AG04450 (cell line): ENCODE data around the gene ST7. TPM values are rescaled to one million over a fixed set of nuclear protein-coding genes. Genes with fewer than 3 reads are reported as not detected.
A peak's percentile ranks its signal among the peaks of the same experiment; 100 is the strongest.

Source experiments
- CTCF ChIA-PET: fragments of 300-600, 350-600 bp; formaldehyde crosslinking; extraction: SDS; loops from one replicate; lab custom pipeline; 2022; ENCODE audit warnings: antibody characterized with exemption, inconsistent platforms; lab: Charles Lee
- POLR2A ChIA-PET: fragments of 350-600 bp; formaldehyde crosslinking; extraction: SDS; loops from one replicate; lab custom pipeline; 2021; ENCODE audit warnings: antibody characterized with exemption, inconsistent platforms; lab: Yijun Ruan, JAX
- DNase-seq: peaks from one replicate; pipeline ENCODE4 v3.0.0-alpha.2; 2011; ENCODE audit warnings: low read depth, low spot score
- H3K27ac ChIP-seq: one replicate; pipeline ENCODE4 v1.5.1; 2012; ENCODE audit warnings: low read depth, low read length, control low read depth
- H3K27me3 ChIP-seq: one replicate; pipeline ENCODE4 v1.6.0; 2012; ENCODE audit warnings: low read length; ENCODE audit not compliant: control insufficient read depth, insufficient read depth
- H3K4me3 ChIP-seq: 2 replicates; pipeline ENCODE4 v1.5.1; 2011; ENCODE audit warnings: mild to moderate bottlenecking, low read depth, low read length, control low read depth
- H3K9me3 ChIP-seq: 2 replicates; pipeline ENCODE4 v1.5.1; 2012; ENCODE audit warnings: low read length; ENCODE audit not compliant: control insufficient read depth, insufficient read depth
- polyA plus RNA-seq: library from polyadenylated mRNA; depleted of rRNA; stranded (reverse); fragments of >200 nt; gene quantifications from 2 replicates; pipeline ENCODE4 v1.2.3, GENCODE V29; 2011
- TF ChIP-seq, protein P1 (sequence below): IDR thresholded peaks from 2 replicates; pipeline ENCODE4 v1.5.1; 2011; ENCODE audit warnings: low read depth, low read length, control low read depth, inconsistent platforms

ST7 gene
- polyA plus RNA-seq, 1 experiment = 34.5 TPM

GRCh38 chr7:116980354-116980753 is 27.1 kb downstream of the ST7 start:
- H3K4me3 ChIP-seq = no peak overlapping the region
- H3K27ac ChIP-seq = no peak overlapping the region
- no peaks in the 10 kb centered on the region for H3K27me3 ChIP-seq
- ChIA-PET POLR2A (no interaction called here), CTCF (no interaction called here)
- no peaks in the 10 kb centered on the region for H3K9me3 ChIP-seq
- DNase-seq = no peak
- TF ChIP-seq, protein P1, sequence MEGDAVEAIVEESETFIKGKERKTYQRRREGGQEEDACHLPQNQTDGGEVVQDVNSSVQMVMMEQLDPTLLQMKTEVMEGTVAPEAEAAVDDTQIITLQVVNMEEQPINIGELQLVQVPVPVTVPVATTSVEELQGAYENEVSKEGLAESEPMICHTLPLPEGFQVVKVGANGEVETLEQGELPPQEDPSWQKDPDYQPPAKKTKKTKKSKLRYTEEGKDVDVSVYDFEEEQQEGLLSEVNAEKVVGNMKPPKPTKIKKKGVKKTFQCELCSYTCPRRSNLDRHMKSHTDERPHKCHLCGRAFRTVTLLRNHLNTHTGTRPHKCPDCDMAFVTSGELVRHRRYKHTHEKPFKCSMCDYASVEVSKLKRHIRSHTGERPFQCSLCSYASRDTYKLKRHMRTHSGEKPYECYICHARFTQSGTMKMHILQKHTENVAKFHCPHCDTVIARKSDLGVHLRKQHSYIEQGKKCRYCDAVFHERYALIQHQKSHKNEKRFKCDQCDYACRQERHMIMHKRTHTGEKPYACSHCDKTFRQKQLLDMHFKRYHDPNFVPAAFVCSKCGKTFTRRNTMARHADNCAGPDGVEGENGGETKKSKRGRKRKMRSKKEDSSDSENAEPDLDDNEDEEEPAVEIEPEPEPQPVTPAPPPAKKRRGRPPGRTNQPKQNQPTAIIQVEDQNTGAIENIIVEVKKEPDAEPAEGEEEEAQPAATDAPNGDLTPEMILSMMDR = no peak

DNA sequence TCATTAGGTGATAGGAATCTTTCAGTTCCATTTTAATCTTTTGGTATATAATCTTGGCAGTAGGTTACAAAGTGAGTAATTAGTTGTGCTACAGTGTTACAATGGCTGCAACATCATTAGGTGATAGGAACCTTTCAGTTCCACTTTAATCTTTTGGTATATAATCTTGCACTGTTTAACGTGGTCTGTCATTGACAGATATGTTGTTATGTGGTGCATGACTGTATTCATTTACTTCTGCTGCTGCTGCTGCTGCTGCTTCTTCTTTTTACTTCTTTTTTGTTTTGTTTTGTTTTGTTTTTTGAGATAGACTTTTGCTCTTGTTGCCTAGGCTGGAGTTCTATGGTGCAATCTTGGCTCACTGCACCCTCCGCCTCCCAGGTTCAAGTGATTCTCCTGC is 28.6 kb downstream of the ST7 start:
- no peak overlapping the region for H3K4me3 ChIP-seq
- POLR2A ChIA-PET = interaction anchor here (0.6 kb wide), 1 partner anchor 431 kb away, joined by 3 read pairs; no protein-coding TSS in a partner anchor
- no peak overlapping the region for H3K27ac ChIP-seq
- TF ChIP-seq, protein P1 = no peak
- CTCF ChIA-PET = interaction anchor here (0.8 to 10.0 kb wide), 2 partner anchors 10 to 139 kb away, joined by 3 to 300 read pairs; no protein-coding TSS in a partner anchor
- no peaks in the 10 kb centered on the region for H3K27me3 ChIP-seq
- no peaks in the 10 kb centered on the region for H3K9me3 ChIP-seq
- DNase-seq = no peak

- TF ChIP-seq, protein P1 = no peak
- no peak overlapping the region for H3K4me3 ChIP-seq
- no peaks in the 10 kb centered on the region for H3K27me3 ChIP-seq
- ChIA-PET CTCF (interaction anchor here (0.6 to 10.0 kb wide), 20 partner anchors 9 to 401 kb away, joined by 3 to 300 read pairs (median 6); no protein-coding TSS in a partner anchor), POLR2A (no interaction called here)
- no peaks in the 10 kb centered on the region for H3K9me3 ChIP-seq
- DNase-seq = no peak
- H3K27ac ChIP-seq = no peak overlapping the region
Observed at GRCh38 chr7:116984511-116984910, 31.2 kb downstream of the ST7 start.

DNA sequence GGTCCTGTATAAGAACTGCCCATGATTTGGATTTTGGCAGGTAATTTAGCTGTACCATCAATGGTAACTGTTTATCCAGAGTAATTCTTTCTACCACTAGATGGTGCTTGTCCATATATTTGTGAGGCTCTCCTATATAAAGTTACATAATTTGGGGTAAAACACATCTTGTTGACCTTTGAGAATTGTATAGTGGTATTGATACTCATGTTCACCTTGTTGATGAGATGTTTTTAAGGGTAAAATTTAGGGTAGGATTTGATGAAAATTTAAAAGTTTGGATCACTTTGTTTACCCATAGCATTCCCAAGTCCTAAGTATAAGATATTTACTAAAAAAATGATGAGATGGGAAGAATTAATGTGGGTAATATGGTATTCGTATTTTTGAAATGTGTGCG is 31.6 kb downstream of the ST7 start:
- H3K27me3 ChIP-seq = no peaks in the 10 kb centered on the region
- ChIA-PET CTCF (interaction anchor here (0.6 to 10.0 kb wide), 24 partner anchors 9 to 401 kb away, joined by 3 to 300 read pairs (median 4); no protein-coding TSS in a partner anchor), POLR2A (no interaction called here)
- H3K4me3 ChIP-seq = no peak overlapping the region
- no peaks in the 10 kb centered on the region for H3K9me3 ChIP-seq
- no peak overlapping the region for H3K27ac ChIP-seq
- no peak for DNase-seq
- TF ChIP-seq, protein P1 = peak; percentile 69

DNA sequence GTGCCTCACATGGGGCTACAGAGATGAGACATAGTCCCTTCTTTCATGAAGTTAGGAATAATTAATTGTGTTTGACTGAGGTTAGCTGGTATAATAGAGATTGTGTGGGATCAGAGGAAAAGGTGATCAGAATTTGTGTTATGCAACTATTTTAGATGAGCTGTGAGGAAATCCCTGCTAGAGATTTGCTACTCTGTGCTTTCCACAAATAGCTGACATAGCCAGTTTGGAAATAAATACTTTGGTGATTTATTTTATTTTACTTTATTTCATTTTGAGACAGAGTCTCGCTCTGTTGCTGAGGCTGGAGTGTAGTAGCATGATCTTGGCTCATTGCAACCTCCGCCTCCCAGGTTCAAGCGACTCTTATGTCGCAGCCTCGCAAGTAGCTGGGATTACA is 32.3 kb downstream of the ST7 start:
- DNase-seq = no peak
- ChIA-PET POLR2A (no interaction called here), CTCF (interaction anchor here (0.5 to 10.0 kb wide), 16 partner anchors 10 to 400 kb away, joined by 3 to 300 read pairs (median 4); no protein-coding TSS in a partner anchor)
- Histone ChIP-seq H3K27me3 (no peaks in the 10 kb centered on the region), H3K27ac (no peak overlapping the region), H3K9me3 (no peaks in the 10 kb centered on the region), H3K4me3 (no peak overlapping the region)
- TF ChIP-seq, protein P1 = no peak
